ENCODE data around the gene ITGB5. TPM values are rescaled to one million over a fixed set of nuclear protein-coding genes. Genes with fewer than 3 reads are reported as not detected.

The ITGB5 gene
- total RNA-seq, 1 experiment from 2014 or later, result 132 TPM

GRCh38 chr3:124761935-124762660 is 125.1 kb downstream of the ITGB5 start:
- Histone ChIP-seq H3K4me3 (ENCODE audit: low read depth, low read length) (no peak overlapping the region), H3K27me3 (replicated peaks; ENCODE audit: control insufficient read depth, insufficient read depth, low read length) (no peaks in the 10 kb centered on the region), H3K4me1 (peaks cover 9% of the 10 kb centered on the region), H3K36me3 (ENCODE audit: control insufficient read depth, insufficient read depth, low read length) (peaks cover 5% of the 10 kb centered on the region), H3K9me3 (no peaks in the 10 kb centered on the region)
- intact Hi-C loops (cut with micrococcal nuclease; ENCODE audit: unreplicated experiment), result loop anchor here (1.0 to 5.0 kb wide), 6 partner anchors 75 to 820 kb away; partner anchors contain the start of gene ITGB5
- no peaks in the 10 kb centered on the region for H3K9me3 Mint-ChIP-seq (ENCODE audit: unreplicated experiment)
- peaks cover 21% of the 10 kb centered on the region for H3K4me1 Mint-ChIP-seq (ENCODE audit: low read depth, unreplicated experiment)
- no TSS peak for BruUV-seq (replicated peaks)
- H3K4me3 Mint-ChIP-seq (ENCODE audit: unreplicated experiment), result no peak overlapping the region
- no peak for DNase-seq
- TF ChIP-seq, protein P1, sequence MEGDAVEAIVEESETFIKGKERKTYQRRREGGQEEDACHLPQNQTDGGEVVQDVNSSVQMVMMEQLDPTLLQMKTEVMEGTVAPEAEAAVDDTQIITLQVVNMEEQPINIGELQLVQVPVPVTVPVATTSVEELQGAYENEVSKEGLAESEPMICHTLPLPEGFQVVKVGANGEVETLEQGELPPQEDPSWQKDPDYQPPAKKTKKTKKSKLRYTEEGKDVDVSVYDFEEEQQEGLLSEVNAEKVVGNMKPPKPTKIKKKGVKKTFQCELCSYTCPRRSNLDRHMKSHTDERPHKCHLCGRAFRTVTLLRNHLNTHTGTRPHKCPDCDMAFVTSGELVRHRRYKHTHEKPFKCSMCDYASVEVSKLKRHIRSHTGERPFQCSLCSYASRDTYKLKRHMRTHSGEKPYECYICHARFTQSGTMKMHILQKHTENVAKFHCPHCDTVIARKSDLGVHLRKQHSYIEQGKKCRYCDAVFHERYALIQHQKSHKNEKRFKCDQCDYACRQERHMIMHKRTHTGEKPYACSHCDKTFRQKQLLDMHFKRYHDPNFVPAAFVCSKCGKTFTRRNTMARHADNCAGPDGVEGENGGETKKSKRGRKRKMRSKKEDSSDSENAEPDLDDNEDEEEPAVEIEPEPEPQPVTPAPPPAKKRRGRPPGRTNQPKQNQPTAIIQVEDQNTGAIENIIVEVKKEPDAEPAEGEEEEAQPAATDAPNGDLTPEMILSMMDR (IDR thresholded peaks at IDR 0.05; ENCODE audit: insufficient read depth in 1 of 2, low read depth in 1 of 2, low read length in 1 of 2, severe bottlenecking in 1 of 2, unreplicated experiment in 1 of 2), result no peak
- peaks cover 20% of the 10 kb centered on the region for H3K36me3 Mint-ChIP-seq (ENCODE audit: insufficient read depth, unreplicated experiment)
- ChIA-PET CTCF (interaction anchor here (0.6 to 1.8 kb wide), 4 partner anchors 63 to 296 kb away, joined by 3 to 26 read pairs (median 4); no protein-coding TSS in a partner anchor), POLR2A (no interaction called here)
- peak overlapping the region; percentile 38 for H3K27ac Mint-ChIP-seq (ENCODE audit: unreplicated experiment)
- no peaks in the 10 kb centered on the region for H3K27me3 Mint-ChIP-seq (ENCODE audit: insufficient read depth, unreplicated experiment)

- H3K4me3 Mint-ChIP-seq (ENCODE audit: unreplicated experiment), result peak overlapping the region; percentile 38
- POLR2A ChIA-PET, result interaction anchor here (0.7 kb wide), 1 partner anchor 126 kb away, joined by 6 read pairs; the partner anchor contains the start of gene ITGB5
- TF ChIP-seq, protein P1 (IDR thresholded peaks at IDR 0.05; ENCODE audit: insufficient read depth in 1 of 2, low read depth in 1 of 2, low read length in 1 of 2, severe bottlenecking in 1 of 2, unreplicated experiment in 1 of 2), result peak; percentile 92 to 94
- Histone ChIP-seq H3K4me3 (ENCODE audit: low read depth, low read length) (no peak overlapping the region), H3K4me1 (peaks cover 9% of the 10 kb centered on the region), H3K27me3 (replicated peaks; ENCODE audit: control insufficient read depth, insufficient read depth, low read length) (no peaks in the 10 kb centered on the region), H3K36me3 (ENCODE audit: control insufficient read depth, insufficient read depth, low read length) (peaks cover 5% of the 10 kb centered on the region), H3K9me3 (no peaks in the 10 kb centered on the region)
- intact Hi-C loops (cut with micrococcal nuclease; ENCODE audit: unreplicated experiment), result loop anchor here (1.0 to 5.0 kb wide), 6 partner anchors 76 to 821 kb away; partner anchors contain the start of gene ITGB5
- CTCF ChIA-PET, result interaction anchor here (0.6 to 1.8 kb wide), 12 partner anchors 13 to 226 kb away, joined by 3 to 26 read pairs (median 4); partner anchors contain the start of gene ITGB5
- H3K27ac Mint-ChIP-seq (ENCODE audit: unreplicated experiment), result peak overlapping the region; percentile 44
- H3K4me1 Mint-ChIP-seq (ENCODE audit: low read depth, unreplicated experiment), result peaks cover 21% of the 10 kb centered on the region
- no peaks in the 10 kb centered on the region for H3K9me3 Mint-ChIP-seq (ENCODE audit: unreplicated experiment)
- no peaks in the 10 kb centered on the region for H3K27me3 Mint-ChIP-seq (ENCODE audit: insufficient read depth, unreplicated experiment)
- no TSS peak for BruUV-seq (replicated peaks)
- peak; percentile 75 to 80 for DNase-seq
- H3K36me3 Mint-ChIP-seq (ENCODE audit: insufficient read depth, unreplicated experiment), result peaks cover 20% of the 10 kb centered on the region
These were observed 125.8 kb downstream of the ITGB5 start for GRCh38 chr3:124761250-124761796.

DNA sequence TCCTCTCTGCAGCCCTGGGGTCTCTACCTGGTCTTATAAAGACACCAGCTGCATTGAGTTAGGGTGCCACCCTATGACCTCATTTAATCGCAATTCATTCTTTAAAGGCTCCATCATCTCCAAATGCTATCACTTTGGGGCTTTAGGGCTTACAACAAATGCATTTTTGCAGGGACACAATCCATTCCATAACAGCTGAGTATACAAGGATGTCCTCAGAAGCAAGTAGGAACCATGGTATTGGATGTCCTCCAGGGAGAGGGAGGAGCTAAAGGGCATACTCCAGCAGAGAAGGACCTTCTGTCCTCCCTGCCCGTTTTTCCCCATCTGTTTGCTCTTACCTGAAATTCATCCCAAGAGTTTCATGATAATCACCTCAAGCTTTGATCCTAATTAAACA is 126.6 kb downstream of the ITGB5 start:
- H3K4me1 Mint-ChIP-seq (ENCODE audit: low read depth, unreplicated experiment), result peaks cover 21% of the 10 kb centered on the region
- H3K27ac Mint-ChIP-seq (ENCODE audit: unreplicated experiment), result no peak overlapping the region
- Histone ChIP-seq H3K4me1 (peaks cover 9% of the 10 kb centered on the region), H3K36me3 (ENCODE audit: control insufficient read depth, insufficient read depth, low read length) (peaks cover 5% of the 10 kb centered on the region), H3K9me3 (no peaks in the 10 kb centered on the region), H3K27me3 (replicated peaks; ENCODE audit: control insufficient read depth, insufficient read depth, low read length) (no peaks in the 10 kb centered on the region), H3K4me3 (ENCODE audit: low read depth, low read length) (no peak overlapping the region)
- no peaks in the 10 kb centered on the region for H3K9me3 Mint-ChIP-seq (ENCODE audit: unreplicated experiment)
- POLR2A ChIA-PET, result interaction anchor here (0.7 kb wide), 1 partner anchor 127 kb away, joined by 6 read pairs; the partner anchor contains the start of gene ITGB5
- CTCF ChIA-PET, result interaction anchor here (0.6 to 1.8 kb wide), 12 partner anchors 12 to 226 kb away, joined by 3 to 26 read pairs (median 4); partner anchors contain the start of gene ITGB5
- no peak overlapping the region for H3K4me3 Mint-ChIP-seq (ENCODE audit: unreplicated experiment)
- BruUV-seq (replicated peaks), result no TSS peak
- H3K27me3 Mint-ChIP-seq (ENCODE audit: insufficient read depth, unreplicated experiment), result no peaks in the 10 kb centered on the region
- intact Hi-C loops (cut with micrococcal nuclease; ENCODE audit: unreplicated experiment), result loop anchor here (5.0 kb wide), 5 partner anchors 77 to 822 kb away; partner anchors contain the start of gene ITGB5
- TF ChIP-seq, protein P1 (IDR thresholded peaks at IDR 0.05; ENCODE audit: insufficient read depth in 1 of 2, low read depth in 1 of 2, low read length in 1 of 2, severe bottlenecking in 1 of 2, unreplicated experiment in 1 of 2), result no peak
- no peak for DNase-seq
- peaks cover 20% of the 10 kb centered on the region for H3K36me3 Mint-ChIP-seq (ENCODE audit: insufficient read depth, unreplicated experiment)

Measured in Caco-2 (cell line).